Activated gamma-delta T cell treated with Interleukin-2 at 50 U/mL for 16 hours (primary cell): ENCODE data around the gene WDR45.
A peak's percentile ranks its signal among the peaks of the same experiment; 100 is the strongest.
"Not testable (repeated sequence)": the region's sequence is repeated elsewhere in the genome, so short reads cannot be mapped to it uniquely, and the experiment has no call there.

Experiments used
- DNase-seq: peaks from one replicate; pipeline ENCODE4 v3.0.0-alpha.2; 2020

The WDR45 gene

GRCh38 chrX:49079489-49080428, at the start of gene WDR45:
TSS of gene WDR45 (minus strand) at chrX:49079887. CDS start at chrX:49078095, 1,792 bp downstream.
- DNase-seq = peak; percentile 71

- no peak for DNase-seq
These were observed 49.7 kb upstream of the WDR45 start for GRCh38 chrX:49129427-49129826.

- not testable (repeated sequence) for DNase-seq
These were observed 48.1 kb upstream of the WDR45 start for GRCh38 chrX:49127742-49128258.

- no peak for DNase-seq
These were observed 42.8 kb upstream of the WDR45 start for GRCh38 chrX:49122499-49122898.

- DNase-seq = no peak
These were observed 40.4 kb upstream of the WDR45 start for GRCh38 chrX:49120091-49120490.

- no peak for DNase-seq
These were observed 37.9 kb upstream of the WDR45 start for GRCh38 chrX:49117581-49117980.

GRCh38 chrX:49116716-49117115, 37.0 kb upstream of the WDR45 start:
- DNase-seq = no peak

GRCh38 chrX:49116076-49116475, 36.4 kb upstream of the WDR45 start:
- DNase-seq = no peak

- DNase-seq = no peak
These were observed 32.1 kb upstream of the WDR45 start for GRCh38 chrX:49111791-49112190.

GRCh38 chrX:49110417-49110816, 30.7 kb upstream of the WDR45 start:
- no peak for DNase-seq

- no peak for DNase-seq
These were observed 29.0 kb upstream of the WDR45 start for GRCh38 chrX:49108641-49109040.

GRCh38 chrX:49106930-49107329, 27.2 kb upstream of the WDR45 start:
- DNase-seq = no peak

- DNase-seq = no peak
These were observed 26.6 kb upstream of the WDR45 start for GRCh38 chrX:49106296-49106695.

GRCh38 chrX:49103637-49104036, 23.9 kb upstream of the WDR45 start:
- DNase-seq = no peak

GRCh38 chrX:49102190-49102589, 22.5 kb upstream of the WDR45 start:
- DNase-seq = no peak

- no peak for DNase-seq
These were observed 21.9 kb upstream of the WDR45 start for GRCh38 chrX:49101629-49101984.

GRCh38 chrX:49100704-49101628, 21.3 kb upstream of the WDR45 start:
- peak; percentile 81 for DNase-seq

GRCh38 chrX:49096419-49096818, 16.7 kb upstream of the WDR45 start:
- DNase-seq = no peak

GRCh38 chrX:49089553-49089952, 9.9 kb upstream of the WDR45 start:
- DNase-seq = no peak

GRCh38 chrX:49082271-49082871, 2.7 kb upstream of the WDR45 start:
- no peak for DNase-seq

GRCh38 chrX:49077941-49078340, 1.7 kb downstream of the WDR45 start:
- DNase-seq = no peak

- DNase-seq = no peak
These were observed 4.3 kb downstream of the WDR45 start for GRCh38 chrX:49075347-49075746.
